Upper lobe of left lung (tissue), 6 donors: ENCODE results near the gene CTU2. TPM values are rescaled to one million over a fixed set of nuclear protein-coding genes. Genes with fewer than 3 reads are reported as not detected.

Source experiments
- ATAC-seq, 2 donors: fragments of 200-7000 bp; cut with Tn5 transposase; one replicate each; pipeline ENCODE4 v1.9.1; 2022; ENCODE audit warnings: mild to moderate bottlenecking in 2 of 2, moderate library complexity in 2 of 2; ENCODE audit not compliant: low FRiP score in 2 of 2
- DNase-seq, 2 donors: peaks; one replicate each; pipeline ENCODE4 v3.0.0-alpha.2; 2019 to 2020
- H3K27ac ChIP-seq, 4 donors: fragments of 200-600 bp; sonication (generic); one replicate each; pipeline ENCODE4 v1.5.1; 2016 to 2019
- H3K27me3 ChIP-seq, 4 donors: fragments of 200-600 bp; sonication (generic); one replicate each; pipeline ENCODE4 v1.5.1; 2017 to 2019
- H3K36me3 ChIP-seq, 4 donors: fragments of 200-600 bp; sonication (generic); one replicate each; pipeline ENCODE4 v1.5.1; 2016 to 2019
- H3K4me1 ChIP-seq, 4 donors: fragments of 200-600 bp; sonication (generic); one replicate each; pipeline ENCODE4 v1.5.1; 2018 to 2019
- H3K4me3 ChIP-seq, 4 donors: fragments of 200-600 bp; sonication (generic); one replicate each; pipeline ENCODE4 v1.5.1; 2017 to 2019; ENCODE audit warnings: mild to moderate bottlenecking in 2 of 4, moderate library complexity in 1 of 4
- H3K9me3 ChIP-seq, 4 donors: fragments of 200-600 bp; sonication (generic); one replicate each; pipeline ENCODE4 v1.5.1; 2018 to 2019
- EP300 ChIP-seq, 4 donors: sonication (generic); formaldehyde crosslinking; IDR thresholded peaks; one replicate each; pipeline ENCODE4 v1.5.1; 2017; ENCODE audit warnings: antibody characterized with exemption in 4 of 4, control low read depth in 2 of 4
- POLR2A ChIP-seq, 4 donors: fragments of 450-650 bp; IDR thresholded peaks; one replicate each; pipeline ENCODE4 v1.5.1; 2016 to 2017; ENCODE audit warnings: antibody characterized with exemption in 4 of 4, mild to moderate bottlenecking in 2 of 4
- POLR2AphosphoS5 ChIP-seq, 2 donors: sonication (generic); formaldehyde crosslinking; IDR thresholded peaks; one replicate each; pipeline ENCODE4 v1.5.1; 2017; ENCODE audit warnings: antibody characterized with exemption in 2 of 2
- WGBS, 2 donors: methylation state at CpG; one replicate each; pipeline ENCODE4 v1.1.5; 2017 to 2018; 5-methylcytosine and 5-hydroxymethylcytosine counted together
- total RNA-seq, 6 donors: library from RNA; depleted of rRNA in 4 of 6; stranded (reverse); fragments of >200 nt in 4 of 6; gene quantifications; one replicate each; pipeline versions ENCODE4 v1.1.0 to v1.2.1, GENCODE V29; 2016 to 2021
- TF ChIP-seq, protein P1 (sequence below), 6 experiments: fragments of 450-650 bp in 4 of 6; fragments of 200-600 bp in 2 of 6; sonication (generic) in 2 of 6; IDR thresholded peaks; one replicate each; pipeline ENCODE4 v1.5.1; 2016 to 2019; ENCODE audit warnings: antibody characterized with exemption in 6 of 6
- donor health status: DM: no; HTN: no; CAD: no; lungs with moderate emphysema.
- donor health status: DM: no; HTN: yes; CAD: no; lungs with severe emphysema.

CTU2 gene
- total RNA-seq, 6 donors from 2014 or later, result 9.4 to 31.4 (median 20.6) TPM

DNA sequence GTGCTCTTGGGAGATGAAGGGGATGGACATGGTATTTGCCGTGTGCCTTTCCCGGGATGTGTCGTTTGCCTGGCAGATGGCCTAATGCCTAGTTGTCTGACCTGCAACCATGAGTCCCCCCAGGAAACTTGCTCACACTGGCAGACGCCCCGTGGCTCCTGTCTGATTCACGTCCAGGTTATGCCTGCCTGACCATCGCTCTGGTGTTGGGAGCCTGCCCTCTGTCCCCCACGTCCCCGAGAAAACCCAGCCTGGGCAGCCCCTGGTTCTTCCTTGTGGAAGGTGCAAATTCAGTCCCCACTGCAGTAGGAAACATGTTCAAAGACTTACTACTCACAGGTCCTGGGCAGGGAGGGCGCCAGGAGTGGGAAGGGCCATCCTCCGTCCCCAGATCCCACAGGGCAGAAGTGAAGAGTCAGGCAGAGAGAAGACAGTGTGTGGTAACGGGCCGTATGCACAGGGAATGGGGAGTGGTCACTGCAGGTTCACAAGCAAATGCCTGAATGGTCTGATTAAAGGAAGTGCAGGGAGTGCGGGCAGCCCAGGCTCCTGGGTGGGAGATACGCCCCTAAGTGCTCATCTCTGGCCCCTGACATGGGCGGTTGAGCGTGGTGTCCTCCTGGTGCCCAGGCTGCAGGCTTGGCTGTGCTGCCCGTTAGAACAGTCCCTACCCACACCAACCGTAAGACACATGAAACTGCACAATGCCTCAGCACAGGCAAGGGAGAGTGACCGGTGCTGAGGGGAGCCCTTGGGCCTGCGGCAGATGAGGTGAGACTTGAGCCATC is 15.8 kb upstream of the CTU2 start:
- no peaks in the 10 kb centered on the region for H3K9me3 ChIP-seq
- H3K36me3 ChIP-seq, result no peaks in the 10 kb centered on the region
- peaks cover 13 to 37% (median 17%) of the 10 kb centered on the region in 4 donors for H3K4me1 ChIP-seq
- peaks cover 0 to 3% (median 0%) of the 10 kb centered on the region in 4 donors for H3K27me3 ChIP-seq
- H3K27ac ChIP-seq, result no peak overlapping the region
- no peak overlapping the region for H3K4me3 ChIP-seq
- TF ChIP-seq POLR2A (IDR thresholded peaks at IDR 0.05), result no peak
- TF ChIP-seq, protein P1, sequence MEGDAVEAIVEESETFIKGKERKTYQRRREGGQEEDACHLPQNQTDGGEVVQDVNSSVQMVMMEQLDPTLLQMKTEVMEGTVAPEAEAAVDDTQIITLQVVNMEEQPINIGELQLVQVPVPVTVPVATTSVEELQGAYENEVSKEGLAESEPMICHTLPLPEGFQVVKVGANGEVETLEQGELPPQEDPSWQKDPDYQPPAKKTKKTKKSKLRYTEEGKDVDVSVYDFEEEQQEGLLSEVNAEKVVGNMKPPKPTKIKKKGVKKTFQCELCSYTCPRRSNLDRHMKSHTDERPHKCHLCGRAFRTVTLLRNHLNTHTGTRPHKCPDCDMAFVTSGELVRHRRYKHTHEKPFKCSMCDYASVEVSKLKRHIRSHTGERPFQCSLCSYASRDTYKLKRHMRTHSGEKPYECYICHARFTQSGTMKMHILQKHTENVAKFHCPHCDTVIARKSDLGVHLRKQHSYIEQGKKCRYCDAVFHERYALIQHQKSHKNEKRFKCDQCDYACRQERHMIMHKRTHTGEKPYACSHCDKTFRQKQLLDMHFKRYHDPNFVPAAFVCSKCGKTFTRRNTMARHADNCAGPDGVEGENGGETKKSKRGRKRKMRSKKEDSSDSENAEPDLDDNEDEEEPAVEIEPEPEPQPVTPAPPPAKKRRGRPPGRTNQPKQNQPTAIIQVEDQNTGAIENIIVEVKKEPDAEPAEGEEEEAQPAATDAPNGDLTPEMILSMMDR (IDR thresholded peaks at IDR 0.05), result no peak
- no peak for TF ChIP-seq EP300 (IDR thresholded peaks at IDR 0.05)
- no peak for TF ChIP-seq POLR2AphosphoS5 (IDR thresholded peaks at IDR 0.05)
- WGBS, 2 donors, result 81 to 84% methylated on average over 12 to 20 of the region's 21 CpGs
- ATAC-seq, result no peak
- no peak for DNase-seq

GRCh38 chr16:88691129-88691813 is 15.0 kb upstream of the CTU2 start:
- no peaks in the 10 kb centered on the region for H3K9me3 ChIP-seq
- no peak overlapping the region for H3K4me3 ChIP-seq
- peaks cover 0 to 5% (median 2%) of the 10 kb centered on the region in 4 donors for H3K36me3 ChIP-seq
- peak overlapping the region in 1 of 4 donors; percentile 22 for H3K27ac ChIP-seq
- no peaks in the 10 kb centered on the region for H3K27me3 ChIP-seq
- TF ChIP-seq POLR2AphosphoS5 (IDR thresholded peaks at IDR 0.05), result no peak
- no peak for TF ChIP-seq EP300 (IDR thresholded peaks at IDR 0.05)
- DNase-seq, result peak in 1 of 2 donors; percentile 70
- WGBS, 2 donors, result 83 to 87% methylated on average over 16 to 33 of the region's 33 CpGs
- H3K4me1 ChIP-seq, result peaks cover 6 to 29% (median 9%) of the 10 kb centered on the region in 4 donors
- ATAC-seq, result no peak

- peak; percentile 36 to 56 for ATAC-seq
- Histone ChIP-seq H3K4me3 (no peak overlapping the region), H3K9me3 (no peaks in the 10 kb centered on the region), H3K27me3 (no peaks in the 10 kb centered on the region), H3K4me1 (peaks cover under 1 to 23% (median 2%) of the 10 kb centered on the region in 4 donors), H3K27ac (peak overlapping the region in 2 of 4 donors; percentile 26 to 48), H3K36me3 (peaks cover 0 to 13% (median 9%) of the 10 kb centered on the region in 4 donors)
- TF ChIP-seq EP300 (IDR thresholded peaks at IDR 0.05) (no peak), POLR2AphosphoS5 (IDR thresholded peaks at IDR 0.05) (no peak), POLR2A (IDR thresholded peaks at IDR 0.05) (no peak)
- TF ChIP-seq, protein P1 (IDR thresholded peaks at IDR 0.05), result no peak
- peak; percentile 75 to 89 for DNase-seq
- WGBS, 2 donors, result 64% methylated on average over 10 to 25 of the region's 26 CpGs
Measured at GRCh38 chr16:88691924-88692560, 14.3 kb upstream of the CTU2 start.

DNA sequence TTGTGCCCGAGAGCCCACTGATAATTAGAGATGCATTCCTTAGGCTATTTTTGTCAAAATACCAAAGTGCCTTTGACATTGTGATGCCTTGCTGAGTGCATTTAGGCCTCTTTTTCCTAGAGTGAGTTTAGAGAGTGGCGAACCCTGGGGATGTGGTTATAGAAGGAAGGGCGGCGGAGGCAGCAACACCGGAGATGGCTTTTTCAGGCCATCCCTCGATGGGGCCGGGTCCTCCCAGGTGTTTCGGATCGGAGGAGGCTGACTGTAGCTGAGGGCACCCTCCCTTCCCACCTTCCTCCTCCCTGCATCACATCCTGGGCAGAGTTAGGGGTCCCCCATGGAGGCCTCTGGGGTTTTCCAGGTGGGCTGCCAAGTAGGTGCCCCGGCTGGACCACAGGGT is 13.4 kb upstream of the CTU2 start:
- 80 to 82% methylated on average over 9 to 10 of the region's 10 CpGs for WGBS, 2 donors
- no peak overlapping the region for H3K27ac ChIP-seq
- no peak overlapping the region for H3K4me3 ChIP-seq
- ATAC-seq (no peak), DNase-seq (no peak)
- H3K4me1 ChIP-seq, result peaks cover 0 to 30% (median 5%) of the 10 kb centered on the region in 4 donors
- no peaks in the 10 kb centered on the region for H3K9me3 ChIP-seq
- H3K36me3 ChIP-seq, result peaks cover 6 to 21% (median 17%) of the 10 kb centered on the region in 4 donors
- H3K27me3 ChIP-seq, result no peaks in the 10 kb centered on the region
- TF ChIP-seq POLR2AphosphoS5 (IDR thresholded peaks at IDR 0.05) (no peak), POLR2A (IDR thresholded peaks at IDR 0.05) (no peak), EP300 (IDR thresholded peaks at IDR 0.05) (no peak)
- TF ChIP-seq, protein P1 (IDR thresholded peaks at IDR 0.05), result no peak
